Measurements from ENCODE around the gene STARD4. TPM values are rescaled to one million over a fixed set of nuclear protein-coding genes. Genes with fewer than 3 reads are reported as not detected.

STARD4 gene
- total and polyA plus RNA-seq, 9 of the 15 experiments (the other 6 are each of a cell fraction or from before 2014, with no cell fraction given) = 28.4 to 88.0 (median 34.0) TPM

DNA sequence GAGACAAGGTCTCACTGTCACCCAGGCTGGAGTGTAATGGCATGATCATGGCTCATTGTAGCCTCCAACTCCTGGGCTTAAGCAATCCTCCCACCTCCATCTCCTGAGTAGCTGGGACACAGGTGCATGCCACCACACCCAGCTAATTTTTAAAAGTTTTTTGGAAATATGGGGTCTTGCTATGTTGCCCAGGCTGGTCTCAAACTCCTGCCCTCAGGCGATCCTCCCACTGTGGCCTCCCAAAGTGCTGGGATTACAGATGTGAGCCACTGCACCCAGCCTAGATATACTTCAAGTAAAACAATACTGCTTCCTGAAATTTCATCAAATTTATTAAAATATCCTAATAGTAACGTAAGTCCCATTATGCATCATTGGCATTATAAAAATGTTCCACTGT lies 33.4 kb downstream of the STARD4 start:
- no peaks in the 10 kb centered on the region for H3K79me2 ChIP-seq (ENCODE audit: control insufficient read depth, insufficient read depth, low read length)
- WGBS (ENCODE audit: insufficient coverage, low coverage, missing lambda C conversion rate) = 0% methylated on average over 2 of the region's 2 CpGs
- DNase-seq (ENCODE audit: extremely low read depth in 1 of 4, low spot score in 3 of 4) (no peak), FAIRE-seq (no peak), ATAC-seq (no peak)
- no peaks in the 10 kb centered on the region for H4K20me1 ChIP-seq (replicated peaks; ENCODE audit: control insufficient read depth, insufficient read depth, low read length)
- intact Hi-C loops (cut with micrococcal nuclease) (no loop called here), in situ Hi-C loops (cut with MboI) (no loop called here)
- no peak overlapping the region for H3K4me2 ChIP-seq (ENCODE audit: insufficient read depth, low read length)
- no TSS peak for BruUV-seq (replicated peaks)
- no peak overlapping the region for H3K27ac ChIP-seq (ENCODE audit: extremely low read depth, low read depth, low read length)
- H3K9me3 ChIP-seq (replicated peaks; ENCODE audit: control insufficient read depth, insufficient read depth, low read depth, low read length) = no peaks in the 10 kb centered on the region
- H3K9ac ChIP-seq (ENCODE audit: insufficient read depth in 1 of 2, low read depth in 2 of 2, low read length in 2 of 2) = no peak overlapping the region
- H3K9me1 ChIP-seq (ENCODE audit: control insufficient read depth, insufficient read depth, low read length) = no peaks in the 10 kb centered on the region
- H3K4me3 ChIP-seq = no peak overlapping the region
- no peaks in the 10 kb centered on the region for H3K36me3 ChIP-seq (ENCODE audit: control insufficient read depth, insufficient read depth, low read length)
- no peaks in the 10 kb centered on the region for H3K4me1 ChIP-seq (replicated peaks in 1 of 2; ENCODE audit: control insufficient read depth in 2 of 2, insufficient read depth in 2 of 2, low read length in 2 of 2)
- no peak for TF ChIP-seq MYBL2 (IDR thresholded peaks at IDR 0.05; ENCODE audit: low read depth)
- no peak for TF ChIP-seq MYBL2 (CRISPR knock-in tag; IDR thresholded peaks at IDR 0.05; ENCODE audit: borderline replicate concordance)
- no peak for TF ChIP-seq BHLHE40 (IDR thresholded peaks at IDR 0.05; ENCODE audit: low read length)
- TF ChIP-seq, protein P1, sequence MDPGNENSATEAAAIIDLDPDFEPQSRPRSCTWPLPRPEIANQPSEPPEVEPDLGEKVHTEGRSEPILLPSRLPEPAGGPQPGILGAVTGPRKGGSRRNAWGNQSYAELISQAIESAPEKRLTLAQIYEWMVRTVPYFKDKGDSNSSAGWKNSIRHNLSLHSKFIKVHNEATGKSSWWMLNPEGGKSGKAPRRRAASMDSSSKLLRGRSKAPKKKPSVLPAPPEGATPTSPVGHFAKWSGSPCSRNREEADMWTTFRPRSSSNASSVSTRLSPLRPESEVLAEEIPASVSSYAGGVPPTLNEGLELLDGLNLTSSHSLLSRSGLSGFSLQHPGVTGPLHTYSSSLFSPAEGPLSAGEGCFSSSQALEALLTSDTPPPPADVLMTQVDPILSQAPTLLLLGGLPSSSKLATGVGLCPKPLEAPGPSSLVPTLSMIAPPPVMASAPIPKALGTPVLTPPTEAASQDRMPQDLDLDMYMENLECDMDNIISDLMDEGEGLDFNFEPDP (CRISPR knock-in tag; IDR thresholded peaks at IDR 0.05) = no peak
- no peak for TF ChIP-seq NR2F6 (CRISPR knock-in tag; IDR thresholded peaks at IDR 0.05)
- TF ChIP-seq, protein P2, sequence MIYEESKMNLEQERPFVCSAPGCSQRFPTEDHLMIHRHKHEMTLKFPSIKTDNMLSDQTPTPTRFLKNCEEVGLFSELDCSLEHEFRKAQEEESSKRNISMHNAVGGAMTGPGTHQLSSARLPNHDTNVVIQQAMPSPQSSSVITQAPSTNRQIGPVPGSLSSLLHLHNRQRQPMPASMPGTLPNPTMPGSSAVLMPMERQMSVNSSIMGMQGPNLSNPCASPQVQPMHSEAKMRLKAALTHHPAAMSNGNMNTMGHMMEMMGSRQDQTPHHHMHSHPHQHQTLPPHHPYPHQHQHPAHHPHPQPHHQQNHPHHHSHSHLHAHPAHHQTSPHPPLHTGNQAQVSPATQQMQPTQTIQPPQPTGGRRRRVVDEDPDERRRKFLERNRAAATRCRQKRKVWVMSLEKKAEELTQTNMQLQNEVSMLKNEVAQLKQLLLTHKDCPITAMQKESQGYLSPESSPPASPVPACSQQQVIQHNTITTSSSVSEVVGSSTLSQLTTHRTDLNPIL (CRISPR knock-in tag; IDR thresholded peaks at IDR 0.05) = no peak
- H3K27me3 ChIP-seq (ENCODE audit: control insufficient read depth in 2 of 2, insufficient read depth in 2 of 2, low read length in 2 of 2) = peaks cover 0 to 6% of the 10 kb centered on the region in 2 experiments; a peak in 3 of 5 replicates
- CTCF ChIA-PET (ENCODE audit: low intra/inter-chr PET ratio) = interaction anchor here (1.1 kb wide), 1 partner anchor 320 kb away, joined by 3 read pairs; no protein-coding TSS in a partner anchor
- POLR2A ChIA-PET = no interaction called here
- no peak overlapping the region for H2AFZ ChIP-seq (ENCODE audit: low read depth, low read length)

Data from K562 (cell line).